Measurements from ENCODE around the gene ESD.
A peak's percentile ranks its signal among the peaks of the same experiment; 100 is the strongest.

The ESD gene

GRCh38 chr13:46831588-46832194, 34.7 kb upstream of the ESD start:
- Histone ChIP-seq H3K9me3 (no peaks in the 10 kb centered on the region), H3K4me3 (ENCODE audit: low read depth, low read length) (no peak overlapping the region), H3K36me3 (no peaks in the 10 kb centered on the region), H3K27me3 (no peaks in the 10 kb centered on the region), H3K4me1 (no peaks in the 10 kb centered on the region)
- TF ChIP-seq CTCF (IDR thresholded peaks at IDR 0.05; ENCODE audit: low read depth, low read length), result peak; percentile 80
- peak; percentile 47 for DNase-seq

GRCh38 chr13:46830405-46831005, 33.5 kb upstream of the ESD start:
- Histone ChIP-seq H3K36me3 (no peaks in the 10 kb centered on the region), H3K9me3 (no peaks in the 10 kb centered on the region), H3K27me3 (no peaks in the 10 kb centered on the region), H3K4me3 (ENCODE audit: low read depth, low read length) (no peak overlapping the region), H3K4me1 (no peaks in the 10 kb centered on the region)
- TF ChIP-seq CTCF (IDR thresholded peaks at IDR 0.05; ENCODE audit: low read depth, low read length), result no peak
- DNase-seq, result no peak

GRCh38 chr13:46822551-46822950, 25.6 kb upstream of the ESD start:
- no peaks in the 10 kb centered on the region for H3K9me3 ChIP-seq
- no peak overlapping the region for H3K4me3 ChIP-seq (ENCODE audit: low read depth, low read length)
- H3K27me3 ChIP-seq, result no peaks in the 10 kb centered on the region
- no peaks in the 10 kb centered on the region for H3K36me3 ChIP-seq
- TF ChIP-seq CTCF (IDR thresholded peaks at IDR 0.05; ENCODE audit: low read depth, low read length), result no peak
- no peak for DNase-seq
- no peaks in the 10 kb centered on the region for H3K4me1 ChIP-seq

GRCh38 chr13:46817838-46818476, 21.0 kb upstream of the ESD start:
- H3K4me3 ChIP-seq (ENCODE audit: low read depth, low read length), result no peak overlapping the region
- no peak for DNase-seq
- H3K27me3 ChIP-seq, result no peaks in the 10 kb centered on the region
- H3K36me3 ChIP-seq, result no peaks in the 10 kb centered on the region
- no peaks in the 10 kb centered on the region for H3K9me3 ChIP-seq
- TF ChIP-seq CTCF (IDR thresholded peaks at IDR 0.05; ENCODE audit: low read depth, low read length), result no peak
- no peaks in the 10 kb centered on the region for H3K4me1 ChIP-seq

GRCh38 chr13:46817095-46817494, 20.1 kb upstream of the ESD start:
- no peaks in the 10 kb centered on the region for H3K4me1 ChIP-seq
- H3K9me3 ChIP-seq, result no peaks in the 10 kb centered on the region
- TF ChIP-seq CTCF (IDR thresholded peaks at IDR 0.05; ENCODE audit: low read depth, low read length), result no peak
- DNase-seq, result no peak
- no peaks in the 10 kb centered on the region for H3K36me3 ChIP-seq
- H3K4me3 ChIP-seq (ENCODE audit: low read depth, low read length), result no peak overlapping the region
- no peaks in the 10 kb centered on the region for H3K27me3 ChIP-seq

GRCh38 chr13:46816371-46816770, 19.4 kb upstream of the ESD start:
- DNase-seq, result no peak
- no peaks in the 10 kb centered on the region for H3K4me1 ChIP-seq
- no peak overlapping the region for H3K4me3 ChIP-seq (ENCODE audit: low read depth, low read length)
- no peaks in the 10 kb centered on the region for H3K36me3 ChIP-seq
- no peaks in the 10 kb centered on the region for H3K9me3 ChIP-seq
- TF ChIP-seq CTCF (IDR thresholded peaks at IDR 0.05; ENCODE audit: low read depth, low read length), result no peak
- no peaks in the 10 kb centered on the region for H3K27me3 ChIP-seq

Measured in BE2C (cell line).